ENCODE data around the gene GALNT2. TPM values are rescaled to one million over a fixed set of nuclear protein-coding genes. Genes with fewer than 3 reads are reported as not detected.

Gene GALNT2
- total and polyA plus RNA-seq, 2 of the 4 experiments (the other 2 are of a cell fraction): 50.4 to 189 TPM

- Histone ChIP-seq H3K9ac (ENCODE audit: low read depth, low read length) (no peak overlapping the region), H3K4me3 (ENCODE audit: insufficient read depth, low read depth, low read length) (no peak overlapping the region), H2AFZ (replicated peaks; ENCODE audit: low read length, poor library complexity) (no peak overlapping the region), H4K5ac (ENCODE audit: low read depth, low read length) (no peak overlapping the region), H2AK9ac (replicated peaks; ENCODE audit: low read depth, low read length, poor library complexity) (no peak overlapping the region), H3K27me3 (ENCODE audit: control insufficient read depth, insufficient read depth, low read length) (no peaks in the 10 kb centered on the region), H4K8ac (ENCODE audit: low read depth in 2 of 2, low read length in 2 of 2) (no peak overlapping the region), H3K36me3 (ENCODE audit: control insufficient read depth, insufficient read depth, low read length) (peaks cover 17% of the 10 kb centered on the region), H3K4me1 (ENCODE audit: control insufficient read depth, insufficient read depth, low read length) (peaks cover 2% of the 10 kb centered on the region), H3K27ac (ENCODE audit: insufficient read depth, low read length) (no peak overlapping the region), H2BK5ac (ENCODE audit: low read depth, low read length, poor library complexity, severe bottlenecking) (no peak overlapping the region), H3K4ac (ENCODE audit: low read depth, low read length) (no peak overlapping the region), H3K9me3 (ENCODE audit: control insufficient read depth, insufficient read depth, low read length) (peaks cover 1% of the 10 kb centered on the region; the same call in 1 of the 2 replicates), H3K9me1 (ENCODE audit: insufficient read depth, low read length) (no peaks in the 10 kb centered on the region), H3K23ac (ENCODE audit: low read depth, low read length) (no peak overlapping the region), H3K79me1 (ENCODE audit: low read depth in 1 of 2, low read length in 2 of 2) (peaks cover 16 to 25% of the 10 kb centered on the region in 2 experiments), H2AK5ac (ENCODE audit: low read depth, low read length) (no peak overlapping the region), H3K14ac (replicated peaks; ENCODE audit: low read depth, low read length) (no peak overlapping the region), H3K4me2 (ENCODE audit: low read depth, low read length) (no peak overlapping the region), H4K91ac (ENCODE audit: insufficient read depth, low read depth, low read length) (no peak overlapping the region), H3K56ac (ENCODE audit: extremely low read depth, insufficient read depth, low read length) (no peak overlapping the region), H2BK15ac (ENCODE audit: low read depth, low read length) (no peak overlapping the region), H4K20me1 (ENCODE audit: insufficient read depth, low read length) (no peaks in the 10 kb centered on the region; the same call in 1 of the 2 replicates), H3K18ac (ENCODE audit: low read depth, low read length) (no peak overlapping the region), H2BK20ac (ENCODE audit: low read depth, low read length) (no peak overlapping the region), H2BK120ac (ENCODE audit: low read depth, low read length) (no peak overlapping the region)
- in situ Hi-C loops (cut with MboI; ENCODE audit: low sequenced_read_pairs): no loop called here
- dilution Hi-C loops (cut with HindIII; ENCODE audit: low sequenced_read_pairs, unreplicated experiment): no loop called here
- ATAC-seq (ENCODE audit: low read depth) (no peak), DNase-seq (no peak)
- intact Hi-C loops (cut with micrococcal nuclease): no loop called here
- WGBS, 2 experiments (ENCODE audit: extremely low coverage in 2 of 2, insufficient read length in 1 of 2): no CpG with 5 or more reads among the region's 5 CpGs
- CTCF ChIA-PET: no interaction called here
- TF ChIP-seq RAD21 (IDR thresholded peaks at IDR 0.05; ENCODE audit: low read length) (no peak), MXI1 (IDR thresholded peaks at IDR 0.05; ENCODE audit: borderline replicate concordance, low read depth, low read length) (no peak), MAFK (IDR thresholded peaks at IDR 0.05; ENCODE audit: low read depth, low read length) (no peak), NFE2L2 (IDR thresholded peaks at IDR 0.05; ENCODE audit: low read depth, low read length) (no peak), POLR2A (IDR thresholded peaks at IDR 0.05; ENCODE audit: low read depth, low read length) (no peak), ELK1 (IDR thresholded peaks at IDR 0.05; ENCODE audit: borderline replicate concordance, low read depth, low read length) (no peak), RFX5 (IDR thresholded peaks at IDR 0.05; ENCODE audit: low read depth, low read length) (no peak), CHD1 (IDR thresholded peaks at IDR 0.05; ENCODE audit: low read depth, low read length) (no peak), USF2 (IDR thresholded peaks at IDR 0.05; ENCODE audit: low read depth, low read length) (no peak), MAZ (IDR thresholded peaks at IDR 0.05; ENCODE audit: borderline replicate concordance, low read depth, low read length) (no peak), CTCF (conservative IDR thresholded peaks at IDR 0.05; ENCODE audit: low read depth, low read length) (no peak), CEBPB (IDR thresholded peaks at IDR 0.05; ENCODE audit: low read depth, low read length) (no peak), SMC3 (IDR thresholded peaks at IDR 0.05; ENCODE audit: low read depth, low read length) (no peak), FOS (IDR thresholded peaks at IDR 0.05; ENCODE audit: low read depth, low read length) (no peak), RCOR1 (IDR thresholded peaks at IDR 0.05; ENCODE audit: insufficient replicate concordance, low read length) (no peak)
- no TSS peak for BruUV-seq (replicated peaks)
- POLR2A ChIA-PET (ENCODE audit: unreplicated experiment): no interaction called here
These were observed 170.8 kb downstream of the GALNT2 start for GRCh38 chr1:230237805-230238204.

Data from IMR-90 (cell line).